Lung microvascular endothelial cell (primary cell): Measurements from ENCODE around the gene ITSN2. TPM values are rescaled to one million over a fixed set of nuclear protein-coding genes. Genes with fewer than 3 reads are reported as not detected.
"Not testable (repeated sequence)": the region's sequence is repeated elsewhere in the genome, so short reads cannot be mapped to it uniquely, and the experiment has no call there.

Experiments
- DNase-seq, 2 donors: peaks; one replicate each; pipeline versions ENCODE4 v3.0.0 to v3.0.0-alpha.2; 2010; ENCODE audit warnings: low read depth in 2 of 2
- total RNA-seq: library from RNA; depleted of rRNA; stranded (reverse); fragments of >200 nt; gene quantifications from 2 replicates; pipeline ENCODE4 v1.2.1, GENCODE V29; 2014

ITSN2 gene
- total RNA-seq = 30.3 and 39.7 TPM in 2 replicates

DNA sequence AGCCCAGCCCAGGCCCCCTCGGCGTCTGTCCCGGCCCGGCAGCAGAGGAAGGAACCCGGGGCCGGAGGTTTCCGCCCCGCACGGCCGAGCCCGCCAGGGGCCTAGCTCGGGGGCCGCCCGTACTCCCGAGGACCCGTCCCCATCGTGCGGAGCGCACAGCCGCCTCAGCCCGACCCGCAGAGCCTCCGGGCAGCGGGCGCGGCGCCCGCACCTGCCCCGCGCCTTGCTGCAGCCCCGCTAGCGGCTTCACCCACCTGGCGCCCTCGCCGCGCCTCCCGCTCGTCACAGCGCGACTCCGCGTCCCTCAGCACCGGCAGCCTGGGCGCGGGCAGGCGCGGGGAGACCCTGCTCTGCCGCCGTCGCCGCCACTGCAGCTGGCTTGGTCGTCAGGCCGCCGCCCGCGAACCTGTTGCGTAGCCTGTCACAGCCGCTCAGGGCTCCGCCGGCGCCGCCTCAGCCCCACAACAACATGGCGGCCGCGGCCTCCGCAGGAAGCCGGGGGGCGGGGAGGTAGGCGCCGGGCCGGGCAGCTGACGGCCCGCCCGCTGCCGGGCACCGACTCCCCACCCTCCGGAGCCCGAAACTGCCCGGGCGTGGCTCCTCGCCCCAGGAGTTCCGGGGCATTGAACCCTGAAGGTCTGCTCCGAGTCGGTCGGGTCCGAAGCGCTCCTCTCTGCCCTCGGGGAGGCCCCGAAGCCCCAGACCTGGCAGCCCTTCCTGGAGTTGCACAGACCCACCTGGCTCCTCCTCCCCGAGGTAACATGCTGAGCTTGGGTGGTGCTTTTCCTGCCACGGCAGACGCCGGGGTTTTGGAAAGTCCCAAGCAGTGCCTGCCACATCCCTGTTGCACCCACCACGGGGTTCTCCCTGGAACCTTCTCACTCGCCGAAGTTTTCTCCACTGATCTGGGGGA, at the start of gene ITSN2:
Gene ITSN2 (minus strand): TSS at position 487 of the 913 bp plus-strand sequence. CDS start 32,454 bp downstream, outside the sequence.
- DNase-seq = peak; percentile 73 to 78

DNA sequence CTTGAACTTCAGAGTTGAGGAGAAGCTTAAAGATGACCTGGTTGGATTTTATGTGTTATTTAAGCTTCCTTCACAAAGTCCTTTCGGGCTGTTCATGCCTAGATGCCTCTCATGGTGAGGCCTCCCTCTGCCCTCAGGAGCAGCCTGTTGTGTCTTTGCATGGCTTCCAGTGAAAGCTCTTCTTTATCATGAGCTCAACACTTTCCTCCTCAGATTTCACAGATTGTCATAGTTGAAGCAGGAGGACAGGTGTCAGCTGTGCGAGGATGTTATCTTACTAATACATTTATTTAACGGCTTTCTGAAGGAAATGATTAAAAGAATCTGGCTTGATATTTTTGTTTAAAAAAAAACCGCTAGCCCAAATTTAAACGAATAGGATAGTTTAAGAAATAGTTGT, 48.8 kb upstream of the ITSN2 start:
- DNase-seq = no peak

DNA sequence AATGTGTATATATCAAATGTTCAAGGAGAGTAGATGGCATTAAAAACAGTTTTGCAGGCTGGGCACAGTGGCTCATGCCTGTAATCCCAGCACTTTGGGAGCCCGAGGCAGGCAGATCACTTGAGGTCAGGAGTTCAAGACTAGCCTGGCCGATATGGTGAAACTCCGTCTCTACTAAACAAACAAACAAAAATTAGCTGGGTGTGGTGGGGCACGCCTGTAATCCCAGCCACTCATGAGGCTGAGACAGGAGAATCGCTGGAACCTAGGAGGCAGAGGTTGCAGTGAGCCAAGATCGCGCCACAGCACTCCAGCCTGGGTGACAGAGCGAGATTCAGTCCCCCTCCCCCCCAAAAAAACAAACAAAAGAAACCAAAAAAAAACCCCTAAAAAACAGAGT, 48.4 kb upstream of the ITSN2 start:
- not testable (repeated sequence) for DNase-seq

DNA sequence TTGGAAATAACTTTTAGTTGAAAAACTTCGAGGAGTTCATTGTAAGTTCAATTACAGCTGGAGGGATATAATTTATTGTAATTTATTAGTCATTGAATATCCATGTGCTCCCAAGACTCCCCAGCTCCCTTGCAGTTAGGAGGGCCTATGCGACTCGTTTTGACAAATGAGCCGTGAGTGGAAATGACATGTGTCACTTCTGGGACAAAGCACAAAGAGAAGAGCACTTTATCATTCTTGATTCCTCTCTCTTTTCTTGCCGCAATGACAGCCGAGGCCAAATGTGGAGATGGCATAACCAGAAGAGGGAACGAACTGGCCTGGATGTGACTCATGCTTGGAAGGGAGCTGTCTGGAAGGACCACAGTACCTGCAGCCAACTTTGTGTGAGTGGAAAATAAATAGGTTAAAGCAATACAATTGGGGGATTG, 44.2 kb upstream of the ITSN2 start:
- peak in 1 of 2 donors; percentile 13 for DNase-seq

DNA sequence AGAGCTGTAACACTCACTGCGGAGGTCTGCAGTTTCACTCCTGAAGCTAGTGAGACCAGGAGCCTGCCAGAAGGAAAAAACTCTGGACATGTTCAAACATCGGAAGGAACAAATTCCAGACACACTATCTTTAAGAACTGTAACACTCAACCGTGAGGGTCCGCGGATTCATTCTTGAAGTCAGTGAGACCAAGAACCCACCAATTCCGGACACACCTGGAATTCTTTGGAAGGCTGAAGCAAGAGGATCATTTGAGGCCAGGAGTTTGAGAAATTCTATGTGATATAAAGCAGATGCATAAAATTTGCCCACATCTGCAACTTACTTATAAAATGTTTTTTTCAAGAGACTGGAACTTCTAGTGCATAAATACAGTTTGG, 43.5 kb upstream of the ITSN2 start:
- no peak for DNase-seq

DNA sequence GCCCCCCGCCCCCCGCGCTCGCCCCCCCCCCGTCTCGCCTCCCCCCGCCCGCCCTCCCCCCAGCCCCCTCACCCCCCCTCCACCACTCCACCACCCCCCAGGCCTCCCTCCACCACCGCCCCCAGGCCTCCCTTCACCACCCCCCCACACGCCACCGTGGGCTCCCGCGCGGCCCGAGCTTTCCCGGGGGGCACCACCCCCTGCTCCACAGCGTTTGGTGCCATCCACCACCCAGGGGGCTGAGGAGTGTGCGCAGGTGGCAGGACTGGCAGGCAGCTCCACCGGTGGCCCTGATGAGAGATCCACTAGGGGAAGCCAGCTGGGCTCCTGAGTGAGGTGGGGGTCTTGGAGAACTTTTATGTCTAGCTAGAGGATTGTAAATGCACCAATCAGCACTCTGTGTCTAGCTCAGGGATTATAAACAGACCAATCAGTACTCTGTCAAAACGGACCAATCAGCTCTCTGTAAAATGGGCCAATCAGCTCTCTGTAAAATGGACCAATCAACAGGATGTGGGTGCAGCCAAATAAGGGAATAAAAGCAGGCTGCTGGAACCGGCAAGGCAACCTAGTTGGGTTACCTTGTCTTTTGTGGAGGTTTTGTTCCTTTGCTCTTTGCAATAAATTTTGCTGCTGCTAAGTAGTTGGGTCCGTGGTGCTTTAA, 43.0 kb upstream of the ITSN2 start:
- DNase-seq = no peak

DNA sequence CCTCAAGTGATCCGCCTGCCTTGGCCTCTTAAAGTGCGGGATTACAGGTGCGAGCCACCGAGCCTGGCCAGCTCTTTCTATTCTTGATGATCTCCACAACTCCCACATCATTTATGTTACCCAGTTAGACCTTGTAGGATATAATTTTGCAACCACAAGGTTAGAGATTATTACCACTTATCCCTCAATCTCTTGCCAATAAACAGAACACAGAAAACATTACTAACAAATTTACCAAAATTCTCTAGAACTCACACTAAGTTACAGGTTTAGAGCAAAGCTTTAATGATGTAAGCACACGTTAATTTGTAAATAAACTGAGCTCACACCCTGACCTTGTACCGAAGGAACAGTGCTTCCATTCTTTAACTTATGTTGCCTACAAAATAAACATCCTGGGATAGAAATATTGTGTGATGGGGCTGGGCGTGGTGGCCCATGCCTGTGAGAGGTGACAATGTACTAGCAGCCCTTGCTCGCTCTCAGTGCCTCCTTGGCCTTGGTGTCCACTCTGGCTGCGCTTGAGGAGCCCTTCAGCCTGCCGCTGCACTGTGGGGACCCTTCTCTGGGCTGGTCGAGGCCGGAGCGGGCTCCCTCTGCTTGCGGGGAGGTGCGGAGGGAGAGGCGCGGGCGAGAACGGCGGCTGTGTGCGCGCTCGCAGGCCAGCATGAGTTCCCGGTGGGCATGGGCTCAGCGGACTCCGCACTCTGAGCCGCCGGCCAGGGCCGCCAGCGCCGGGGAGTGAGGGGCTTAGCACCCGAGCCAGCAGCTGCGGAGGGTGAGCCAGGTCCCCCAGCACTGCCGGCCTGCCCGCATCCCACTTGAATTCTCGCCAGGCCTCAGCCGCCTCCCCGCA, 42.1 kb upstream of the ITSN2 start:
- peak; percentile 6 to 13 for DNase-seq

DNA sequence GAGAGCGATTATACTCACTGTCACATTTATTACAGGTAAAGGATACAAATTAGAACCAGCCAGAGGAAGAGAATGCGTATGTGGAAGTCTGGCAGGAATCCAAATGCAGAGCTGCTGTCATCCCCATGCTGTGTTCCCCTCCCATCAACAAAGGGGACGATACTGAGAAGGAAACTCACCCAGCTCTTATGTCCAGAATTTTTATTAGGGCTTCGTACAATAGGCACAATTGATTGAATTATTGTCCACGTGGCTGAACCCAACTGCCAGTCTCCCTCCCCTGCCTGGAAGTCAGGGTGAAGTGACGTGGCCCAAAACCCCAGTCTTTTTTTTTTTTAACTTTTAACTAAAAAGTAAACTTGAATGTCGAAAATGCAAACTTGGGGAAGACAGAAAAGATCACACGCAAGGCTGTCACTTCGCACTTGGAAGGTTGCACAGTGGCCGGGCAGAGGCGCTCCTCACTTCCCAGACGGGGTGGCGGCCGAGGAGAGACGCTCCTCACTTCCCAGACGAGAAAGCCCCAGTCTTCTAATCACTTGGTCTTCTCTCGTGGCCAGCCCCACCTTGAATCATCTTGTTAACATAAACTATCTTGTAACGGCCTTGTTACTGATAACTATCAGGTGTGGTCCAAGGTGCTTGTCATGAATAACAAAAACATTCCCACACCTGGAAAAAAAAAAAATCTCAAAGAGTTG, 40.0 kb upstream of the ITSN2 start:
- DNase-seq = peak in 1 of 2 donors; percentile 37

DNA sequence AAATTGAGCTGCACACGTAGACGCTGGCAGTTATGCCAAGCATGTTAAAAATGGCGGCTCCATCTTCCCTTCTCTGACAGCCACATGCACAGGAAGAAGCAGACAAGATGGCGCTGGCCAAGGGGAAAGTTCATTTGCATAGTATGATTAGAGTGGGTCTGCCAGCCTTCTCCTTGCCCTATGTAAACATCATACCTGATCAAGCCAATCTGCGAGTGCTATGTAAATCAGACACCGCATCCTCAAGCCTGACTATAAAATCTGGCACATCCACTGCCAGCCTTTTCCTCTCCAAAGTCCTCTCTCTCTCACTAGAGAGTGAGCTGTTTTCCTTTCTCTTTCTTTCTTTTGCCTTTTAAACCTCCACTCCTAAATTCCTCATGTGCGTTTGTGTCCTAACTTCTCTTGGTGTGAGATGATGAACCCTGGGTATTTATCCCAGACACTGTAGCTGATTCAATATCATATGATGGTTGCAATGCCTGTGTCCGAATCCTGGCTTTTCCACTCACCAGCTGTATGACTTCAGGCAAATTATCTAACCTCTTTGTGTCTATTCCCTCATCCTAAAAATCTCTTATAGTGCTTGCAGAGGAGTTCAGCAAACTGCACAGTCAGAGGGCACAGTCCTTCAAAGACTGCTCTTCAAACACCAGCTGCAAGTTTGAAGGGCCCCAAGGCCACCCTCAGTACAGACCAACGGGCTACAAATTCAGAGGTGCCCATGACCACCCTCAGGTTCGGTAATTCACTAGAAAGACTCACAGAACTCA, 39.3 kb upstream of the ITSN2 start:
- DNase-seq = no peak

DNA sequence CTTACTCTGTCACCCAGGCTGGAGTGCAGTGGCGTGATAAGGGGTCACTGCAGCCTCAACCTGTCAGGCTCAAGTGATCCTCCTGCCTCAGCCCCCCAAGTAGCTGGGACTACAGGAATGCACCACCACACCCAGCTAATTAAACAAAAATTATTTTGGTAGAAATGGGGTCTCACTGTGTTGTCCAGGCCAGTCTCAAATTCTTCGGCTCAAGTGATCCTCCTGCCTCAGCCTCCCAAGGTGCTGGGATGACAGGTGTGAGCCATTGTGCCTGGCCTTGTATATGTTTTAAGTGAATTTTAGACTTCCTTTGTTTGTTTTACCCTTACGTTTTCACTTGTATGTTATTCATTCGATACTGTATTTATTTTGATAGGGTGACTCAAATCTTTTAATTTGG, 34.7 kb upstream of the ITSN2 start:
- DNase-seq = no peak

DNA sequence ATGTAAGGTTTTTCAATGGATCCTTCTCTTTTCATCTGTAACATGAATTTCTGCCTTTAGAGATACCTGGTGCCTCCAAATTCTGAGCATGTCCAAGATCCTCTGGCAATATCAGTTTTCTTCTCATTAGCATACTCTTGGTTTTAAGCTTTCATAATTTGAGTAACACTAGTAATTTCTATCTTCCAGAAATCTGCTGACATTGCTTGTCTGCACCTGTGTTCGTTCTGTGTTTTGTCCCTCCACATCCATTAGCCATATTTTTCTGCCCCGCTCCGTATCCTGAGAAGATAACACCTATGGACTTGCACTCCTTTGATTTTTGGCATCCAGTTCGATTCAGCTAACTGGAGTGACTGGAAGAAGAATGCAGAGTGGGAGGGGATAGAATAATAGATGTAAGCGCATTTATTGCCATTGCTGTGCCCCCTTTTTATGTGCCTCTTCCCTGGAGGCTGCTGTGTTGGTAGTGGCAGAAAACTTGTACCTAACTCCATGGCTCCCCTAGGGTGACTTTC, 32.3 kb upstream of the ITSN2 start:
- DNase-seq = no peak

DNA sequence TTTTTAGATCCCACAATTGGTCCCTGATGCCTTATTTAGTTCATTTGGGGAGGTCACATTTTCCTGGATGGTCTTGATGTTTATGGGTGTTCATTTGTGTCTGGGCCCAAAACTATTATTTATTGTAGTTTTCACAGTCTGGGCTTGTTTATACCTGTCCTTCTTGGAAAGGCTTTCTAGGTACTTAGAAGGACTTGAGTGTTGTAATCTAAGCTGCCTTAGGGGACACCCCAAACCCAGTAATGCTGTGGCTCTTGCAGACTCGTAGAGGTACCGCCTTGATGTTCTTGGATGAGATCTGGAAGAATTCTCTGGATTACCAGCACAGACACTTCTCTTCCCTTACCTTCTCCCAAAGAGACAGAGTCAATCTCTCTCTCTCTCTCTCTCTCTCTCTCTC, 25.0 kb upstream of the ITSN2 start:
- no peak for DNase-seq

DNA sequence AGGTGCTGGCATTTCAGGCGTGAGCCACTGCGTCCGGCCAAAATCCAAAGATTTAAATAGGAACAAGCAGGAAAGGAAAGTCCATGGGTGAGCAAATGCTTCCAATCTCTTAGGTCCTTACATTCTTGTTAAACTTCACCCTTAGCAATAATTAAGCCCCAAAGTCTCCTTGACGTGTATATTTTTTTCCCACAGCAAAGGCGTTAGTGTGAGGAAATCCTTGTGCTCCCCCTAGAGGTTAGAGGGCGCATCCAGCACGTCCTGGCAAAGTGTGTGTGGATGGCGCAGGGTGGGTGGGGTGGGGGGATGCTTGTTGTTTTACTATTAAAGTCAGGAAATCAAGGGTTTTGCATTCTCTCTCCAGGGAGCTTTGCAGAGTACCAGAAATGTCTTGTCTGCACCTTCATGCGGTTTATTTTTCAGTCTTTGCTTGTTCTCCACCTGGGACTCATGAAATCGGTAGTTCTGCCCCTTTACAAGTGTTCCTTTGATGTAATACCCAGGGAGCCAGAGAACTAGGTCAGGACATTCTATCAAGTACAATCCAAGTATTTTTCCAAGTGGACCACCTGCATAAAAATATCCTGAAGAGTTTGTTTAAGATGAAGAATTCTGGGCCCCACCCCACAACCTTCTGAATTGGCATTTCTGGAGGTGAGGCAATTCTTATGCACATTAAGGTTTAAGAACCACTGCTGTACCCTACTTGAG, 22.2 kb upstream of the ITSN2 start:
- DNase-seq = peak; percentile 68 to 77

DNA sequence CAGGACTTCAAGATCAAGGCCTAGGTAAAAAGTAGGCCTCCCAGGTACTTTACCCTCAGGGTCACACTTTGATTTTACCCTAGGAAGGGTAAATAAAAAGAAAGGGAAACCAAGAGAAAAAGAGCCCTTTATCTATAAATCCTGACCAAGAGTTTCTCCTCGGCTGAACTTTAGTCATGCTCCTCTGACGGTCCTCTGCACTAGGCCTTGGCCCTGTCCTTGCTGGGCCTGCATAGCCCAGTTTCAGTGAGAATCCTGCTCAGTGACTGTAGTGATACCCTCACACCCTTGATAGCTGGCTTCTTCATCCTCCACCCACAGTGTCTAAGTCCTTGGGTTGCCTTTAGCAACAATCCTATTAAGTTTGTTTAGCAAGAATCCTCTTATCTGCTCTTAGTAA, 20.5 kb upstream of the ITSN2 start:
- no peak for DNase-seq

DNA sequence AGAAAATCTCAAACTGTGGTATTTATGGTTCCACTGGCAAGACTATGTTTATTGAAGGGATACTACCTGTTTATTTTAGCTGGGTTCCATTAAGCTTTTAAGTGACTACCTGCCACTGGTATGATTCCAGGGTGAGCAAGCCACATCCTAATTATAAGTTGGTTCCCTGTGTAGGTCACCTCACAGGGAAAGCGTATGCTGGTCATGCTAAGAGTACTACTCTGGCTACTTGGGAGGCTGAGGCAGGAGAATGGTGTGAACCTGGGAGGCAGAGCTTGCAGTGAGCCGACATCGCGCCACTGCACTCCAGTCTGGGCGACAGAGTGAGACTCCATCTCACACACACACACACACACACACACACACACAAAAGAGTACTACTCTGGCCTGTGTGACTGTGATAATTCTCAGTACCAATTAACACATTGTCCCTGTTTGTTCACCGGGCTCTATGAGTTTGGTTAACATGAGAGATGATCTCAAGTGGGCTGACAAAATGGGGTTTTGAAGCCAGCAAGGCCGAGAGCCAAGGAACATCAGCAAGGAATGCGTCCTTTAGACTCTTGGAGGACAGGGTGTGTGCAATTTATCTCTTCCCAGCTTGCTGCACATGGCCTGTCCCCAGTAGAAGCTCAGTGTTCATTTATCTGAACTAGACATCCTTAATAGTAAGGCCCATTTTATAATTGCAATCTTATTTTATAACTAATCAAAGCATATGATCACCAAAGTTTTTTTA, 15.2 kb upstream of the ITSN2 start:
- no peak for DNase-seq

DNA sequence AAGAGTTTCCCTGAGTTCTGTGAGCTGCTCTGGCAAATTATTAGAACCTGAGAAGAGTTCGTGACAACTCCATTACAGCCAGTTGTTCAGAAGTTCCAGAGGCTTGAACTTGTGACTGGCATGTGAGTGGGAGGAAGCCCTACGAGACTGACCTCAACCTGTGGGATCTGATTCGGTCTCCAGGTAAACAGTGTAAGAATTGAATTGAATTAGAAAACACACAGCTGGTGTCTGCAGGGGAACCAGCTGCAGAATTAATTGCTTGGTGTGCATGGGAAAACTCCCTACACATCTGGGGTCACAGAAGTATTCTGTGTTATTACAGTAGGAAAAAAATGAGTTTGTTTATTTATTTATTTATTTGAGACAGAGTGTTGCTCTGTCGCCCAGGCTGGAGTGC, 14.0 kb upstream of the ITSN2 start:
- no peak for DNase-seq

DNA sequence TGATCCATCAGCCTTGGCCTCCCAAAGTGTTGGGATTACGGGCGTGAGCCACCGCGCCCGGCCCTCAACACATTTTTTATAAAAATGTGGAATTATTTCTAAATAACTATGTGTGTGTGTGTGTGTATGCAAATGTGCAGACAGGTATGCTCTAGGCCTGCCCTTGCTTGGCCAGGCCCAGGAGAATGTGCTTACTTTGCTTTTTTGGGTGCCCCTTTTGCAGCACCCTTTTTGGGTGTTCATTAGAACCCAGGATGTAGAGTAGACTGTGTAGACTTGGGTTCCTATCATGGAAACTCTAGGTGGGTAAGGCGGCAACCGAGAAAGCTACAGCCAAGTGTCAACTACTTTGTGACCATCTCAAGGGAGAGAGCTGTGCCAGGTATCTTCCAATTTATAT, 11.7 kb upstream of the ITSN2 start:
- no peak for DNase-seq

DNA sequence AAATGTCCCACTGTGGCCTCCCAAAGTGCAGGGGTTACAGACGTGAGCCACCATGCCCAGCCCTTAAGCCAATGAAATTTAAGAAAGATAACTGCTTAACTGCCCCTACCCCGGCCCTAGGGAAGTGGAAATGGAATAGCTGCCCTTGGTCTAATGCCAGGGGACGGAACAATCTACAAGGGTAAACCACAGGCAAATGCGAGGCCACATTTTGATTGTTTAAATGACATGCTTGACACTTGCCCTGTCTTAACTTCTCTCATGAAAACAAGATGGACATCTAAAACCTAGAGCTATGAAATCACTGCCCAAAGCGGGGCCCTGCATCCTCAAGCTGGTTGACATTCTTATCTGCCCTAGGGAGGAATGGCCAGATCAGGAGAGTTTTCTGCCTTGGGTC, 5.5 kb upstream of the ITSN2 start:
- peak in 1 of 2 donors; percentile 35 for DNase-seq

DNA sequence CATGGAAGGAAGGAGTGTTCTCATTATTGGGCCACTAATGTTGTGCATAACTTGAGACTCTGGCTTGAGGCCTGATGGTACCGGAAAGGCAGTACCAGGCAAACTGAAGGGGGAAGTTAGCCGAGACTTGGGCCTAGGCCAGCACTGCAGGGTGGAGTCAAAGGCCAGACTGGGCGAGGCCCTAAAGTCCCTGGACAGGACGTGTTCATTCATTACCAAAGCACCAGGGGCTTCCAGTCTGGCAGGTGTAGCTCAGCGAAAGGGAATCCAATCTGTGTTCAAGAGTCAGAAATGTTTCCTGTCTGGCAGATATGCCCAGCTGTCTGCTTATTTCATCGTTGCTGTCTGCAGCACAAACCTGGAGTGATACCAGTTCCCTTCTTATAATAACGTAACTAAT, 4.7 kb upstream of the ITSN2 start:
- peak; percentile 80 to 83 for DNase-seq
